Stimulated activated CD4-positive, alpha-beta T cell treated with anti-CD3 and anti-CD28 coated beads, Interleukin-12 subunit alpha, Interleukin-12 subunit beta, amount 100 ng/mL, for 24 hours (primary cell): ENCODE measurements around the gene FAF1.
"Not testable (repeated sequence)": the region's sequence is repeated elsewhere in the genome, so short reads cannot be mapped to it uniquely, and the experiment has no call there.

Source experiments
- DNase-seq, 2 experiments: peaks; one replicate each; pipeline ENCODE4 v3.0.0-alpha.2; 2020; ENCODE audit warnings: low read depth in 2 of 2

The FAF1 gene

DNA sequence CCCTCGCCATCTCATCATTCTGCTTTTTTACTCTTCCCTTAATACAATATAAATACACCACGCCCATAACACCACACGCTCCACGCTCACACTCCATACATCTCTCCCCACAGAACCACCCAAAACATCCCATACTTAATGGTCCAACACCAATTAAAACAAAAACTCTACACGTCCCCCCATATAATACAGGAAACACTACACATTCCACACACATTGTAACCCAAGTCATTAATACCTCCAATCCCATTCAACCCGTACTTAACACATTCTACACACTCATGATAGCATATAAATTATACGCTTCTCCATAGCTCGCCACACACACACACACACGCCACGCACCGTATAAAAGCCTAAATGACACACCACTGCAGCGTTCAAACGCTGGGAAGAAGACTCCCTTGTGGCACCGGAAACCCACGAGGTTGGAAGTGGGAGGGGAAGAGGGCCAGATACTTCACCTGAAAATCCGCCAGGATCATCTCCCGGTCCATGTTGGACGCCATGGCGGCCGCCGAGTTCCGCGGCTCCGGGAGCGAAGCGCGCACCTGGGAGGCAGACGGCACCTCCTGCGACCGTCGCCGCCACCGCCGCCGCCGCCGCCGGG lies 659 bp downstream of the FAF1 start:
- peak; percentile 16 to 22 for DNase-seq

DNA sequence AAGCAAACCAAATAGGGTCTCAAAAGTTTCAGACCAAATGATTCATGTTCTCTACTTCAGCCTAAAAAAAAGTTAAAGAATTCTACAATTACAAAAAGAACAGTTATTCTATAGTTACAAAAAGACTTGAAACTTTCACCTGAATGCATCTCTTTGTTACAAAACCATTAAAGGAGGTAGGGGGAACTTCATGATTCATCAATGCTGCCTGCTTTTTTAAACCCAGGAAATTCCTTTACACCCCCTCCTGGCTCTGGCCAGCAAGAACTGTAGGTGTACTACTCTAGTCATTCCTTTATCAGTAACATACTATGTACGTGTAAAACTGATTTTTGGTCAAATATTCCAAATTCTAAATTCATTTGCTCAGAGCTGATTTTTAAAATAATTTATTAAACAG lies 5.0 kb downstream of the FAF1 start:
- DNase-seq: no peak

DNA sequence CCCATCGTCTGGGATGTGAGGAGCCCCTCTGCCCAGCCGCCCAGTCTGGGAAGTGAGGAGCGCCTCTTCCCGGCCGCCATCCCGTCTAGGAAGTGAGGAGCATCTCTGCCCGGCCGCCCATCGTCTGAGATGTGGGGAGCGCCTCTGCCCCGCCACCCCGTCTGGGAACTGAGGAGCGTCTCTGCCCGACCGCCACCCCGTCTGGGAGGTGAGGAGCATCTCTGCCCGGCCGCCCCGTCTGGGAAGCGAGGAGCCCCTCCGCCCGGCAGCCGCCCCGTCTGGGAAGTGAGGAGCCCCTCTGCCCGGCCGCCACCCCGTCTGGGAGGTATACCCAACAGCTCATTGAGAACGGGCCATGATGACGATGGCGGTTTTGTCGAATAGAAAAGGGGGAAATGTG lies 7.5 kb downstream of the FAF1 start:
- not testable (repeated sequence) for DNase-seq

DNA sequence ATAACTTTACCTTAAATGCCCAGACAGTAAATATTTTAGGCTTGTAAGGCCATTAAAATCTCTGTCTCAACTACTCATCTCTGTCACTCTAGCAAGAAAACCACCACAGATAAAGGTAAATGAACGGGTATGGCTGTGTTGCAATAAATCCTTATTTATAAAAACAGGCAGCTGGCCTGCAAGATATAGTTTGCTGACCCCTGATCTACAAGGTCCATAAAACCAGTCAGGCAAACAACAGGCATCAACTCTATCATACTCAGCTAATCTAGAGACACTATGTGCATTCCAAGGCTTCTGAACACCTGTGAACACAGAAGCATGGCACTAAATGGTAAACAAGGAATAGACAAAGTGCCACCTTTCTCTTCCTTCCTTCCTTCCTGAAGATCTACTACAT lies 9.7 kb downstream of the FAF1 start:
- no peak for DNase-seq

DNA sequence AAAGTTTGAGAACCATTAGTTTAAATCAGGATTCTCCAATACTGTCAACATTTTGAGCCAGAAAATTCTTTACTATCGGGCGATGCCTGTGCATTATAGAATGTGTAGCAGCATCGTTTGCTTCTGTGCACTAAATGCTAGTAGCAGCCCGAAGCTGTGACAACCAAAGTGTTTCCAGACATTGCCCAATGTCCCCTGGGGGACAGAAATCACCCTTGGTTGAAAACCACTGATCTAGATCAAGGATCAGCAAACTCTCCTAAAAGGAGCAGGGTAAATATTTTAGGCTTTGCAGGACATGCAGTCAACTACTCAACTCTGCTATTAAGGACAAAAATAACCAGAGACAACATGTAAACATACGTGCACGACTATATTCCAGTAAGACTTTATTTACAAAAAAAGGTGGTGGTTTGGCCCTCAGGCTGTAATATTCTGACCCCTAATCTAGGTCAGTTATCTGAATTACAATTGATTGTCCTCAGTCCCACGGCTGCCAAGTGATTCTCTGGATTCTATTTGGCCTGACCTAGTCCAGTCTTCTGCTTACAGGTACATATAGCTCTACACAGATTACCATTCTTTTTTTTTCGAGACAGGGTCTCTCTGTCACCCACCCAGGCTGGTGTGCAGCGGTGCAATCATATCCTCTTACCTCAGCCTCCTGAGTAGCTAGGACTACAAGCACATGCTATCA lies 10.6 kb downstream of the FAF1 start:
- DNase-seq: no peak

DNA sequence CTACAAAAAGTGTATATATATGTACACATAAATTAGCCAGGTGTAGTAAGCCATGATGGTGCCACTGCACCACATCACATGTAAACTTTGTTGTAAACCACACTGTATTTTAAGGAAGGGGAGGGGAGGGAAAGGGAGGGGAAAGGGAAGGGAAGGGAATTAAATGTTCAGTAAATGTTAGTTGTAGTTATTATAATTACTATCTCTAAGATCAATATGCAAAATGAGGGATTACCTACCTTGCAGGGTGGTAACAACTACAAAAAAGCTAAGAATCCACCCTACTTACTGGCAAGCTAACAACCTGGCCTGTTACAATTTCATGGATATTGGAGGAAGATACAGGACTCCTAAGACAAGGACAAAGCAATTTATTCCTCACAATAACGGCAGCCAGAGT lies 17.7 kb downstream of the FAF1 start:
- no peak for DNase-seq

DNA sequence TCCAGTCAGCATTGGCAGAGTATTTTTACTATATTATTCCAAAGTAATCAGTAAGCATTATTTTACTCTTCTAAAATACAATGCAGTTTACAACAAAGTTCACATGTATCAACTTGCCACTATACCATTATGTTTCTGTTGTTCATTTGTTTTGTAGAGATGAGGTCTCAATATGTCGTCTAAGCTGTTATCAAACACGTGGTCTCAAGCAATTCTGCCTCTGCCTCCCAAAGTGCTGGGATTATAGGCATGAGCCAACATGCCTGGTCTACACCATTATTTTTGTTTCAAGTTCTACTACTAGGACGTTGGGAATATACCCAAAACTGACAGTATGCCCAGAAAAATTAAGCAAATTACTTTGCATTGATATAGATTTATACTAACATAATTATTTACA lies 19.8 kb downstream of the FAF1 start:
- no peak for DNase-seq

DNA sequence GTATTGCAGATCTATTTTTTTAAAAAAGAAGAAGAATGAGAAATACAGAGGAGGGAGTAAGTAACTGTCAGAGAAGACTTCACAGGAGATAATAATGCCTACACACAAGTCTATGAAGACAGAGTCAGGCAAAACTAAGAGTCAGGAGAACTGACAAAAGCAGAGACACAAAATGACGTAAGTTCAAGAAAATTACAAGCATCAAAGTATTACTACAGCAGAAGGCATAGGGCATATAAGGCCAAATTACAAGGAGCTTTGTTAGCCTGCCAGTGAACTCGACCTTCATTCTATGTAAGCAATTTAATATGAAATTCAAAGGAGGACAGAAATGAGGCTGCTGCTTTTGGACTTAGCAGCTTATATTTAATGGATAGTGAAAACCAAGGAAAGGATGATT lies 23.7 kb downstream of the FAF1 start:
- DNase-seq: no peak

DNA sequence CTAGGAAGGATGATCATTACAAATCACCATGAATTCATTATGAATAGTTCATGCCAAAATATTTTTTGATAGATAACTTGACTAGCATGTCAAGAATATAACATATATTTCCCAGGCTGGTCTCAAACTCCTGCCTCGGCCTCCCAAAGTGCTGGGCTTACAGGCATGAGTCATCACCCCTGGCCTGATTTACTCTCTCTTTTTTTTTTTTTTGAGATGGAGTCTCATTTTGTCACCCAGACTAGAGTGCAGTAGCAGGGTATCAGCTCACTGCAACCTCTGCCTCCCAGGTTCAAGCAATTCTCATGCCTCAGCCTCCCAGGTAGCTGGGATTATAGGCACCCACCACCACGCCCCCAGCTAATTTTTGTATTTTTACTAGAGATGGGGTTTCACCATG lies 24.8 kb downstream of the FAF1 start:
- not testable (repeated sequence) for DNase-seq

DNA sequence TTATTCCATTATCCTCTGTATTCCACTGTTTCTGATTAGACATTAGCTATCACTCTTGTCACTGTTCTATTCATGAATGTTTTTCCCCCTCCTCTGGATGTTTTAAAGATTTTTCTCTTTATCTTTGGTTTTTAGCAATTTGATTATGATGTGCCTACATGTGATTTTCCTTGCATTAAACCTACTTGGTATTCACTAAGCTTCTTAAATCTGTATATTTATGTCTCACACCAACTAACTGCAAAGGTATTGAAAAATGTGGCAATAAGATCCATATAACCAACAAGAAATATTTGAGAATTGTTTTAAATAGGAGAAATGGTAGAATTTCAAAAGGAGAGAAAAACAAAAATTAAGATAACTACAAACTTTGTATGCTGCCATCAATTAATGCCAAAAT lies 25.2 kb downstream of the FAF1 start:
- DNase-seq: no peak

DNA sequence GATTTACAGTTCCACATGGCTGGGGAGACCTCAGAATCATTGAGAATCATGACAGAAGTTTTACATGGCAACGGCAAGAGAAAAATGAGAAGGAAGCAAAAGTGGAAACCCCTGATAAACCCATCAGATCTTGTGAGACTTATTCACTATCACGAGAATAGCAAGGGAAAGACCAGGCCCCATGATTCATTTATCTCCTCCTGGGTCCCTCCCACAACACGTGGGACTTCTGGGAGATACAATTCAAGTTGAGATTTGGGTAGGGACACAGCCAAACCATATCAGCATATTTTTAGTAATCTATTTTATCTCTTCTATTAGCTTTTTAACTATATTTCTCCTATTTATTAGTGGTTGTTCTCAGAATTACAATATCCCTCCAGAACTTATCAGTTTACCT lies 26.3 kb downstream of the FAF1 start:
- not testable (repeated sequence) for DNase-seq

DNA sequence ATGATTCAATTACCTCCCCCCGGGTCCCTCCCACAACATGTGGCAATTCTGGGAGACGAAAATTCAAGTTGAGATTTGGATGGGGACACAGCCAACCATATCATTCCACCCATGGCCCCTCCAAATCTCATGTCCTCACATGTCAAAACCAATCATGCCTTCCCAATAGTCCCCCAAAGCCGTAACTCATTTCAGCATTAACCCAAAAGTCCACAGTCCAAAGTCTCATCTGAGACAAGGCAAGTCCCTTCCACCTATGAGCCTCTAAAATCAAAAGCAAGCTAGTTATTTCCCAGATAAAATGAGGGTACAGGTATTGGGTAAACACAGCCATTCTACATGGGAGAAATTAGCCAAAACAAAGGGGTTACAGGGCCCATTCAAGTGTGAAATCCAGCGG lies 28.0 kb downstream of the FAF1 start:
- not testable (repeated sequence) for DNase-seq

DNA sequence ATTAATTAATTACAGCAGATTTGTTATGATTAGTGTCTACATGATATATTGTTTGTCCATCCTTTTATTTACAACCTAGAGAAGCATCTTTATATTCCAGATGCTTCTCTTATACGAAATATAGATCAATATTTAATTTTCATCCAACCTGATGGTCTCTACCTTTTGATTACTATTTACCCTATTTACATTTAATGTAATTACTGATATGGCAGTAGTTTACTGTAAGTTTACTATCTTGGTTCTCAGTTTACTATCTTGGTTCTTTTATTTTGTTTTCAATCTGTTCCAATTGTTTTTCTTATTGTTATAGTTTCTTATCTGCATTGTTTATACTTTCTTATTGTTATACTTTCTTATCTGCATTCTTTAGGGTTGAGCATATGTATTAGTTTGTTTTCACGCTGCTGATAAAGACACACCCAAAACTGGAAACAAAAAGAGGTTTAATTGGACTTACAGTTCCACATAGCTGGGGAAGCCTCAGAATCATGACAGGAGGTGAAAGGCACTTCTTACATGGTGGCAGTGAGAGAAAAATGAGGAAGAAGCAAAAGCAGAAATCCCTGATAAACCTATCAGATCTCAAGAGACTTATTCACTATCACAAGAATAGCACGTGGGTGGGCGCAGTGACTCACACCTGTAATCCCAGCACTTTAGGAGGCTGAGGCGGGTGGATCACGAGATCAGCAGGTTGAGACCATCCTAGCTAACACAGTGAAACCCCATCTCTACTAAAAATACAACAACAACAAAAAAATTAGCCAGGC lies 28.9 kb downstream of the FAF1 start:
- DNase-seq: peak in 1 of 2 experiments; percentile 6

DNA sequence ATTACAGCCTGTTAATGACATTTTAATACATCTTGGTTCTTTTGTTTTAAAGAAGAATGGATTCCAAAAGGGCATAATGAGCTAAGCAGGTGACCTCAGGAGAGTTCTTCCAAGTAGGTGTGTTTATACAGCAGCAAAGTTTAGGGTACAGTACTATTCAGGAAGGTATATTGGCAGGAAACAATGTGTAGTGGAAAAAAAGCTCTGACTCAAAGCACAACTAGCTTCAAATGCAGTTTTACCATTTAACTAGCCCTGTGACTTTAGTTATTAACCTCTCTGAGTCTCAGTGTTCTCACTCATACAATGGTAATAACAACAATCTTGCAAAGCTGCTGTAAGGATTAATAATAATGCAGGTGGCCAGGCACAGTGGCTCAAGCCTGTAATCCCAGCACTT lies 29.9 kb downstream of the FAF1 start:
- no peak for DNase-seq

DNA sequence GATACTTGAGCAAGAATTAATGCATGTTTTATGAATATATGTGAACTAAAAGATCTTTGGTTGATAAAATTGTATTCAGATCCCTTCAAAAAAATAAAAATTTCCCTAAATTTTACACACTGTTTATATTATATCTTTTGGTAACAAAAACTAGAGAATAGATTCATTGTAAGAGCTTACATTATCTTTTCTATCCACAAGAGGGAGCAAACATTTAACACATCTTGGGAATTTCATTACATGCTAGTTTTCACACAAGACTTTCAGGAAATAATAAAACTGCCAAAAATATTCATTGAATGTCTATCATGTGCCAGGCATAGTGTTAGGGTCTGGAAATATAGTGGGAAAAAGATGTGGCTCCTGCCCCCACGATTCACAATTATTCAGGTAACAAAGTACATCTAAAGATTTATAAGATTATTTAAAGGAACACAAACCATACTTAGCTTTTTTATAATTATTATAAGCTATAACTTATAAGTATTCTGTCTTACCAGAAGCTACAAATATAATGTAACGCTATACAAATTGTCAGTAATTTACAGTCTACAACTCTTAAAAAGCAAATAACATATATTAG lies 30.6 kb downstream of the FAF1 start:
- no peak for DNase-seq

DNA sequence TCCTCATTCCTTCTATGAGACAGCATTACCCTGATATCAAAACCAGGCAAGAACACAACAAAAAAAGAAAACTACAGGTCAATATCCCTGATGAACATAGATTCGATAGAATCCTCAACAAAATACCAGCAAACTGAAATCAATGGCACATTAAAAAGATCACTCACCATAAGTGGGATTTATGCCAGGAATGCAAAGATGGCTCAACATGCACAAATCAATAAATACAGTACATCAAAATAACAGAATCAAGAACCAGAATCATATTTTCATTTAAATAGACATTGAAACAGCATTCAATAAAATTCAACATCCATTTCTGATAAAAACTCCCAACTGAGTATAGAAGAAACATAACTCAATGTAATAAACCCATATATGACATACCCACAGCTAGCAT lies 36.5 kb downstream of the FAF1 start:
- no peak for DNase-seq

DNA sequence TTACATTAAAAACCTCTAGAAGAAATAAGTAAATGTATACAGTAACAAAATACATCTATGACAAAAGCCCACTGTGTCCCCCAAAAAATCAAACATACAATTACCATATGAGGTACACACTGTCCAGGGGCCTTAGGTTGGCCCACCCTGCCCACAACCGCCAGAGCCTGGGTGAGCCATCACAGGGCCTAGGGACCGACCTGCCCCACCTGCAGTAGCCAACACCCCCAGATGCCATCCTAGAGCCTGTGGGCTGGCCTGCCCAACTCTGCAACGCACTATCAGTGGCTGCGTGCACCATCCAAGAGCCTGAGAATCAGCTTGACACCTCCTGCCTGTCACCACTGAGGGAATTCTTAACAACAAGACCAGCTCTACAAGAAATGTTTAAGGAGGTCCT lies 39.0 kb downstream of the FAF1 start:
- DNase-seq: no peak

DNA sequence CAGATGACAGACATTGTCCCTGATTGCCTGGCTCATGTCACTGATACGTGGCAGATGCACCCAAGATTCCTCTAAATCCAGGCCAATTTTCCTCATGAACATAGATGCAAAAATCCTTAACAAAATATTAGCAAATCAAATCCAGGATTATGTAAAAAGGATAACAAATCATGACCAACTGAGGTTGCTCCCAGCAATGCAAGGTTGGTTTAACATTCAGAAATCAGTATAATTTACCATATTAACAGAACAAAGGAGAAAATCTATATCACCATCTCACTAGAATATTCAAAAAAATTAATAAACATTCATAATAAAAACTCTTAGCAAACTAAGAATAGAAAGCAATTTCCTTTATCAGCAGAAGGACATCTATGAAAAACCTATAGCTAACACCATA lies 39.7 kb downstream of the FAF1 start:
- DNase-seq: no peak

DNA sequence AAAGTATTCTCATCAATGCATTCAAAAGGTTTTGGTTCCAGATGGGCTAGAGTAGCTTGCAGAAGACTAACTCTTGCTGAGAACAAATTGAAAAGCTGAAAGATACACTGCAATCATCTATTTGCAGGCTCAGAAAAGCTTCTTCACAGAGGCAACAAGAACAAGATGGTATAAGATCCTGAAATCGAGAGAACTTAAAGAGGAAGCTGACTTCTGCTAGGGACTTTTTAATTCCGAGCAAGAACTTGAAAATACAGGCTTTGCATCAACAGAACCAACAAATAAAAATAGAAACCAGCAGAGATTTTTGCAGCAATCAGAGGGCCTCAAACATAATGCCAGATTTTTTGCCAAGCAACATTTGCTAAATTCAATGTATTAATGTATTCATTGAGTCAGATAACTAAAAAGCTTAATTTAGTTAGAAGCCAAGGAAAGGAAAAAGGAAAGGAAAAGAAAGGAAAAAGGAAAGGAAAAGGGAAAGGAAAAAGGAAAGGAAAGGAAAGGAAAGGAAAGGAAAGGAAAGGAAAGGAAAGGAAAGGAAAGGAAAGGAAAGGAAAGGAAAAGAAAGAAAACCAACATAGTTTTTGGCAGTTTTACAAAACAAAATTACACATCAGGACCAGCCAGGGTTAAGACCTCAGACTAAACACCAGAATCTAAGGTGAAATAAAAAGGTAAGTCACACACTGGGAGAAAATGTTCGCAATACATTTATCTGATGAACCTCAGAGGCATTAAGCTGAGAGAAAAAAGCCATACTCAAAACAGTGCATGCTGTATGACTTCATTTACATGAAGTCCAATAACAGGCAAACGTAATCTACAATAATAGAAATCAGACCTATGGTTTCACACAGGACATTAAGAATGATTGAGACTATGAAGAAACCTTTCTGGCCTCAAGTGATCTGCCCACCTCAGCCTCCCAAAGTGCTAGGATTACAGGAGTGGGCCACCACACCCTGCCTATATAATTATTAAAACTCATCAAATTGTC lies 42.6 kb downstream of the FAF1 start:
- DNase-seq: no peak

DNA sequence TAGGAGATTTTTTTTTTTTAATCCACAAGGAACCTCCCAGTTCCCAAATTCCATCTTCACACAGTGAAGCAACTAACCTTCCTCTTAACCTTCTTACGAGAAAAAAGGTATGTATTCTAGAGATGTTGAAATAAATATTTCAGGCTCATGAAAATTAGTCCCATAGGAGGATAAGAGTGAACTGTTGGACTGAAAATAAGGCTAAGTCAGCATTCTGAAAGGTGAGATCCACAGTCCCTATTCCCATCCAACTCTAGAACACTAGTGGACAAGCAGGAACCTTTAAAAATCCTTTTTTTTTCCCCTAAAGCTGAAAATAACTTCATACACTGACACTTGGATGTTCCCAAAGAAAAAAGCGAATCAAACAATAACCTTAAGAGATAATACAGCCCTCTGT lies 44.4 kb downstream of the FAF1 start:
- no peak for DNase-seq

DNA sequence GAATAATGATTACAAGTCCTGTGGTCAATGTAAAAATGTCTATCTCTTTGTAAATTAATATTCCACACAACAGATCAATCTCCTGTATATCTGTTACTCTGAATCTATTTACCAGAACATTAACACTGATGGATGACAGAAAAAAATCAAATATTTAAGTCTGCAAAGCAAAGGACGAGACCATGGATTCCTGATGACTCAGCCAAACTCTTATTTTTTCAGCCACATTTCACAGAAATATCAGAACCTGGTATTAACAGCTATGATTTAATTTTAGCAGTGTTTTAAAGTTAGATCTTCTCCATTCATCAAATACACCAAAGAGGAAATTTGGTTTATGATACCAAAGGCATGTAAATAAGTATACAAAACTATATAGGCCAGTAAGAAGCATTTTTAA lies 46.1 kb downstream of the FAF1 start:
- DNase-seq: no peak

DNA sequence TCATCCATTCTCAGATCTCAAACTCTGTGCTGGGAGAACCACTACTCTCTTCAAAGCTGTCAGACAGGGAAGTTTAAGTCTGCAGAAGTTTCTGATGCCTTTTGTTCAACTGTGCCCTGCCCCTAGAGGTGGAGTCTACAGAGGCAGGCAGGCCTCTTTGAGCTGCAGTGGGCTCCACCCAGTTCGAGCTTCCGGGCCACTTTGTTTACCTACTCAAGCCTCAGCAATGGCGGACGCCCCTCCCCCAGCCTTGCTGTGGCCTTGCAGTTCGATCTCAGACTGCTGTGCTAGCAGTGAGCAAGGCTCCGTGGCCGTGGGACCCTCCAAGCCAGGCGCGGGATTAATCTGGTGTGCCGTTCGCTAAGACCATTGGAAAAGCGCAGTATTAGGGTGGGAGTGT lies 49.7 kb downstream of the FAF1 start:
- not testable (repeated sequence) for DNase-seq
